Glutamatergic neuron (in vitro differentiated cells): ENCODE measurements around the gene FAM174C. TPM values are rescaled to one million over a fixed set of nuclear protein-coding genes. Genes with fewer than 3 reads are reported as not detected.
"Not testable (repeated sequence)": the region's sequence is repeated elsewhere in the genome, so short reads cannot be mapped to it uniquely, and the experiment has no call there.

Experiments
- DNase-seq: peaks from one replicate; pipeline ENCODE4 v3.0.0; 2022
- H3K27ac Mint-ChIP-seq: one replicate; pipeline ENCODE4 v1.8.0; 2020; ENCODE audit warnings: mild to moderate bottlenecking, mixed read lengths, inconsistent platforms; ENCODE audit not compliant: unreplicated experiment
- H3K27me3 Mint-ChIP-seq: one replicate; pipeline ENCODE4 v1.8.0; 2020; ENCODE audit warnings: mild to moderate bottlenecking, moderate library complexity, mixed read lengths, inconsistent platforms; ENCODE audit not compliant: unreplicated experiment
- H3K36me3 Mint-ChIP-seq: one replicate; pipeline ENCODE4 v1.8.0; 2020; ENCODE audit warnings: mild to moderate bottlenecking, mixed read lengths, inconsistent platforms; ENCODE audit not compliant: unreplicated experiment
- H3K4me1 Mint-ChIP-seq: one replicate; pipeline ENCODE4 v1.8.0; 2020; ENCODE audit warnings: mild to moderate bottlenecking, low read depth, mixed read lengths, inconsistent platforms; ENCODE audit not compliant: unreplicated experiment
- H3K4me3 Mint-ChIP-seq: one replicate; pipeline ENCODE4 v1.8.0; 2020; ENCODE audit warnings: mild to moderate bottlenecking, mixed read lengths, inconsistent platforms; ENCODE audit not compliant: unreplicated experiment
- H3K9me3 Mint-ChIP-seq: one replicate; pipeline ENCODE4 v1.8.0; 2020; ENCODE audit warnings: mild to moderate bottlenecking, moderate library complexity, mixed read lengths, inconsistent platforms; ENCODE audit not compliant: unreplicated experiment
- CTCF ChIP-seq: fragments of 200-600 bp; sonication (generic); IDR thresholded peaks from one replicate; pipeline ENCODE4 v1.5.0; 2021; ENCODE audit not compliant: partially characterized antibody, unreplicated experiment
- total RNA-seq: library from RNA; stranded (reverse); fragmentation: NEBNext Ultra II Directional; extraction: Animal tissue kit (Norgen Biotek cat#: 25700); gene quantifications from one replicate; pipeline ENCODE4 v1.2.1, GENCODE V29; 2021; ENCODE audit not compliant: unreplicated experiment

FAM174C gene
- total RNA-seq, 1 donor from 2014 or later = 17.3 TPM

- no peaks in the 10 kb centered on the region for H3K4me1 Mint-ChIP-seq
- no peak for TF ChIP-seq CTCF
- H3K27me3 Mint-ChIP-seq = peaks cover 2% of the 10 kb centered on the region
- peak overlapping the region; percentile 20 for H3K4me3 Mint-ChIP-seq
- peaks cover 2% of the 10 kb centered on the region for H3K9me3 Mint-ChIP-seq
- no peak for DNase-seq
- H3K36me3 Mint-ChIP-seq = no peaks in the 10 kb centered on the region
- H3K27ac Mint-ChIP-seq = no peak overlapping the region
Measured at GRCh38 chr19:1302533-1303239, 27.4 kb downstream of the FAM174C start.

GRCh38 chr19:1304197-1304924 is 29.0 kb downstream of the FAM174C start:
- no peak overlapping the region for H3K4me3 Mint-ChIP-seq
- H3K4me1 Mint-ChIP-seq = no peaks in the 10 kb centered on the region
- peaks cover 2% of the 10 kb centered on the region for H3K27me3 Mint-ChIP-seq
- no peaks in the 10 kb centered on the region for H3K36me3 Mint-ChIP-seq
- no peak overlapping the region for H3K27ac Mint-ChIP-seq
- TF ChIP-seq CTCF = no peak
- peaks cover 2% of the 10 kb centered on the region for H3K9me3 Mint-ChIP-seq
- DNase-seq = no peak

GRCh38 chr19:1305354-1305753 is 30.0 kb downstream of the FAM174C start:
- H3K4me1 Mint-ChIP-seq, H3K9me3 Mint-ChIP-seq, H3K4me3 Mint-ChIP-seq, DNase-seq, H3K36me3 Mint-ChIP-seq, H3K27me3 Mint-ChIP-seq, H3K27ac Mint-ChIP-seq: not testable (repeated sequence)

- Mint-ChIP-seq H3K27ac (no peak overlapping the region), H3K27me3 (no peaks in the 10 kb centered on the region), H3K9me3 (peaks cover 2% of the 10 kb centered on the region), H3K4me1 (no peaks in the 10 kb centered on the region), H3K4me3 (no peak overlapping the region), H3K36me3 (no peaks in the 10 kb centered on the region)
- no peak for DNase-seq
- TF ChIP-seq CTCF = no peak
Measured at GRCh38 chr19:1307320-1307719, 32.0 kb downstream of the FAM174C start.

GRCh38 chr19:1307755-1308303 is 32.5 kb downstream of the FAM174C start:
- H3K27ac Mint-ChIP-seq = no peak overlapping the region
- peaks cover 2% of the 10 kb centered on the region for H3K9me3 Mint-ChIP-seq
- no peaks in the 10 kb centered on the region for H3K27me3 Mint-ChIP-seq
- H3K4me3 Mint-ChIP-seq = no peak overlapping the region
- H3K36me3 Mint-ChIP-seq = no peaks in the 10 kb centered on the region
- no peak for DNase-seq
- TF ChIP-seq CTCF = no peak
- no peaks in the 10 kb centered on the region for H3K4me1 Mint-ChIP-seq
